Dedifferentiated amniotic fluid mesenchymal stem cell (primary cell): ENCODE data around the gene PTK7.

Experiments
- DNase-seq: peaks from one replicate; pipeline ENCODE4 v3.0.0-alpha.2; 2016; ENCODE audit errors: extremely low spot score

The PTK7 gene

GRCh38 chr6:43086022-43086658 lies 10.0 kb downstream of the PTK7 start:
- no peak for DNase-seq

DNA sequence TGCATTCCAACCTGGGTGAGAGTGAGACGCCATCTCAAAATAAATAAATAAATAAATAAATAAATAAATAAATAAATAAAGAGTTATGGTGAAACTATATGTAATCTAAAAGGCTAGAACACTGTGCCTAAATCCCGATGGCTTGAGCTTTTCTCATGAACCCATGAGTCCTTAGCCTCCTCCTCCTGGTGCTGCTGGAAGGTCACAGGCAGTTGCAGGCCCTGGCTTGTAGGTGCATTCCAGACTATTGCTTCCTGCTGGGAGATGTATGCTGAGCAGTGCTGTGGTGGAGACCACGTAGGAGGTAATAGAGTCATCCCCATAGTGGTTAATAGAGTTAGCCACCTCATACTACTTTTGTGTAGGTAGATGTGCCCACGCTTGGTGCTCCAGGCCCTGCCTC lies 12.5 kb downstream of the PTK7 start:
- no peak for DNase-seq

GRCh38 chr6:43089467-43089866 lies 13.4 kb downstream of the PTK7 start:
- DNase-seq: no peak

DNA sequence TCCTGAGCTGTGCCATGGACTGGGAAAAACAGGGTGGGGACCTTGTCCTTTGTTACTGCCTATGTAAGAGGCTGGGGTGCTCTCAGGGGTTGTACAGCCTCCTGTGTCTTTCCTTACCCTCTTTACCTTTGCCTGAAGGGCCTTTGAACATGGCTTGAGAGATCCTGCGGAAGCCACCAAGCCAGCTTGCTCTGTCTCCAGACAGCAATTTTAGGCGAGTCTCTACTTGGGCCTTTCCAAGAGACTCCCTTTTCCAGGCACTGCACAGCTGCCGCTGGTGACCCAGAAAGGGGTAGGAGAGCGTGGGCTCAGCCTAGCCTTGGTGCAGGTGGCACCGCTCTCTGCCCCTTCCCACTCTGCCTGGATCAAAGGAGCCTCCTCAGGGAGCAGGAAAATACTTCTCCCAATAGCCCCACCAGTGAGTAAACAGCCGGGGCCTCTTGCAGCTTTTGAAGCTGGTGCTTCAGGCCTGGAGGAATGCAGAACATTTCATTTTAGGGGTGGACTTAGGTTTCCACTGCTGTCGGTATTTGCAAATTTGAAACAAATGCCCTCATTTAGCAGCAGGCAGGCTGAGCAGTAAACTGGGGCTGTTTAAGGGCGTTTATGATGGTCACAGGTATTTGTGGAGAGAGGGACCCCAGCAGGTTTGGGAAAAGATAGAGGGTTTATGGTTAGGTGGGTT lies 13.9 kb downstream of the PTK7 start:
- DNase-seq: peak; percentile 48

- no peak for DNase-seq
Measured at GRCh38 chr6:43090559-43090956, 14.4 kb downstream of the PTK7 start.

- DNase-seq: no peak
Measured at GRCh38 chr6:43091020-43091419, 14.9 kb downstream of the PTK7 start.

DNA sequence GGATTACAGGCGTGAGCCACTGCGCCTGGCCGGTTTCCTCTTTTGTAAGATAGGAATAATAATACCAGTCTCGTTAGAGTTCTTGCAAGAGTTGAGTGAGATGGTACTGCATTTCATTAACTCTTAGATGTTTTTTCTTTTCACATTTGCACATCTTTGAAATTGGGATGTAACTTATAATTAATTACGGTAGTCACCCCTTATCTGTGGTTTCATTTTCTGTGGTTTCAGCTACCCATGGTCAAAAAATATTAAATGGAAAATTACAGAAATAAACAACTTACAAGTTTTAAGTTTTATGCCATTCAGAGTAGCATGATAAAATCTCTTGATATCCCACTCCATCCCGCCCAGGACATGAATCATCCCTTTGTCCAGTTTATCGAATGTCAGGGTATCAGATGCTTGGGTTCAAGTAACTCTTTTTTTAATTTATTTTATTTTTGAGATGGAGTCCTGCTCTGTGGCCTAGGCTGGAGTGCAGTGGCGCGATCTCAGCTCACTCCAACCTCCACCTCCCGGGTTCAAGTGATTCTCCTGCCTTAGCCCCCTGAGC lies 15.4 kb downstream of the PTK7 start:
- DNase-seq: no peak

- DNase-seq: no peak
Measured at GRCh38 chr6:43092635-43093034, 16.5 kb downstream of the PTK7 start.

DNA sequence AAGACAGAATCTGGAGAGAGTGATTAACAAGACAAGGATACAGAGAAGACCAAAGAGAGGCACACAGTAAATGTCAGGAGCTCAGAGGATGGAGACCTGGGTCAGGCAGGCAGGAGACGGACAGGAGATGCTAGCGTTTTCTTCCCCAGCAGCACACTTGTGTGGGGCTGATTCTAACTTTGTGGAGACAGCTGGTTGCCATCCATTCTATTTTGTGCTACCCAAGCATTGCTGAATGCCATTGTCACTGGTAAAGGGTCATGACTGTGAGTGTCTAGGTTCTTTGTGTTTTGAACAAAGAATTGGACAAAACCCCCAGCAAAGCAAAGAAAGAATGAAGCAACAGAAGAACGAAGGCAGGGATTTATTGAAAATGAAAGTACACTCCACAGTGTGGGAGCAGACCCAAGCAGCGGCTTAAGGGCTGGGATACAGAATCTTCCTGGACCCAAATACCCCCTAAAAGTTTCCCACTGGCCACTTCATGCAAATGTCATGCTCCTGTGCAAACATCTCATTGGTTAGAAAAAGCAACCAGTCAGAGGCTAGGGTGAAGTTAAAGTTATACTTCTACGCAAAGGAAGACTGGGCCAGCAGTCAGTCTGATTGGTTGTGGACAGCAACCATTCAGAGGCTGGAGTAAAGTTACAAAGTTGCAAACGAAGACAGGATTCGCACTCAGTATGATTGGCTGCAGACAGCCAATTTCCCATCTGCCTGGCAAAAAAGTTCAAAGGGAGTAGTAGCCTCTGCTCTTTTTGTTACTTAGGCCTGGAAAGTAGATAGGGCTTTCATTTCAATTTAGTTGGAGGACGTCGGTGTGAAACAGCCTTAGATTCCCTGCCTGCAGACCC lies 17.5 kb downstream of the PTK7 start:
- peak; percentile 57 for DNase-seq

GRCh38 chr6:43095939-43096338 lies 19.8 kb downstream of the PTK7 start:
- no peak for DNase-seq

- DNase-seq: peak; percentile 75
Measured at GRCh38 chr6:43096451-43097097, 20.5 kb downstream of the PTK7 start.

GRCh38 chr6:43097098-43097489 lies 21.0 kb downstream of the PTK7 start:
- DNase-seq: no peak

- DNase-seq: no peak
Measured at GRCh38 chr6:43097502-43097901, 21.4 kb downstream of the PTK7 start.

- no peak for DNase-seq
Measured at GRCh38 chr6:43101497-43101896, 25.4 kb downstream of the PTK7 start.

DNA sequence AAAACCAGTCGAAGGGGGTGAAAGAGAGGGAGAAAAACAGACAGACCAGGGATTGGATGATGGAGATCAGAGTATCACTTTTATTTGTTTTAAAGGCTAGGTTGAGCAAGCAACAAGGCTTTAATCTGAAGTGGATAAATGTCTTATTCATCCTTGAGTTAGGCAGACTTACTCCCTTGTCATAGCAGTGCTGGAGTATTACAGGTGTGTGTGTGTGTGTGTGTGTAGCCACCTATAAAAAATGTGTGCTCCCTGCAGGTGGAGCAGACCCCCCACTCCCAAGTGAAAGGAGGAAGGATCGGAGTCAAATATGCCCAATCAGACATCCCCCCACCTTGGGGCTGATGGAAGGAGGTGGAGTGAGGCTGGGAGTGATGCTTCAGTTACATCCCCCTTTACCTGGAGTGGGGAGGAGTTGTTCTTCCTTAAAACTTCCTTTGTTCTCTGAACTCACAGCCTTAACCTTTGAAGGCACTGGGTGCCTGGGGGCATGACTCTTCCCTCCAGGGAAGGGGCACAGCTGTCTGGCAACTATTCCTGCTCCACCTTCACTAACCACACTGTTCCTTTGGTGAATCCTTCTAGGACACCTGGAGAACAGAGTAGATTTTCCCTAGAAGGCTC lies 27.3 kb downstream of the PTK7 start:
- no peak for DNase-seq

- no peak for DNase-seq
Measured at GRCh38 chr6:43105538-43106222, 29.6 kb downstream of the PTK7 start.

- DNase-seq: no peak
Measured at GRCh38 chr6:43107344-43108062, 31.4 kb downstream of the PTK7 start.

GRCh38 chr6:43113431-43114260 lies 37.5 kb downstream of the PTK7 start:
- no peak for DNase-seq

DNA sequence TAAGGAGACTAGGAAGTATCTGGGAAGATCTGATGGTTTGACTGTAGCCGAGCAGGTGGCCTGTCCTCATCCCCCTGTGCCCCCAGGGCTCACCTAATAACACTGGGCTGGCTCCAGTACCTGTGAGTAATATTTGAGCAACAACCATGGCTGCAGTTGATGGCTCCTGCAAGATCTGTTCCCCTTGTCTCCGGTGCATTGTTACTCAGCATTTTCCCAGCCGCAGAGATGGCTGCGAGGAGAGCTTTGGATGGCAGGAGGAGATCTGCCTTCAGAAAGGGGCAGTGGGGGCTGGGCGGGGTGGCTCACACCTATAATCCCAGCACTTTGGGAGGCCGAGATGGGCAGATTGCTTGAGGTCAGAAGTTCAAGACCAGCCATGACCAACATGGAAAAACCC lies 39.3 kb downstream of the PTK7 start:
- DNase-seq: no peak
